ENCODE measurements around the gene PHC1. TPM values are rescaled to one million over a fixed set of nuclear protein-coding genes. Genes with fewer than 3 reads are reported as not detected.
"Not testable (repeated sequence)": the region's sequence is repeated elsewhere in the genome, so short reads cannot be mapped to it uniquely, and the experiment has no call there.

PHC1 gene
- total RNA-seq, 1 donor from 2014 or later, result 46.4 TPM

GRCh38 chr12:8913702-8914032 lies 642 bp upstream of the PHC1 start:
- no peaks in the 10 kb centered on the region for H3K9me3 ChIP-seq
- TF ChIP-seq POLR2AphosphoS5 (IDR thresholded peaks at IDR 0.05; ENCODE audit: insufficient read depth in 1 of 2, low read depth in 1 of 2), result no peak
- TF ChIP-seq, protein P1, sequence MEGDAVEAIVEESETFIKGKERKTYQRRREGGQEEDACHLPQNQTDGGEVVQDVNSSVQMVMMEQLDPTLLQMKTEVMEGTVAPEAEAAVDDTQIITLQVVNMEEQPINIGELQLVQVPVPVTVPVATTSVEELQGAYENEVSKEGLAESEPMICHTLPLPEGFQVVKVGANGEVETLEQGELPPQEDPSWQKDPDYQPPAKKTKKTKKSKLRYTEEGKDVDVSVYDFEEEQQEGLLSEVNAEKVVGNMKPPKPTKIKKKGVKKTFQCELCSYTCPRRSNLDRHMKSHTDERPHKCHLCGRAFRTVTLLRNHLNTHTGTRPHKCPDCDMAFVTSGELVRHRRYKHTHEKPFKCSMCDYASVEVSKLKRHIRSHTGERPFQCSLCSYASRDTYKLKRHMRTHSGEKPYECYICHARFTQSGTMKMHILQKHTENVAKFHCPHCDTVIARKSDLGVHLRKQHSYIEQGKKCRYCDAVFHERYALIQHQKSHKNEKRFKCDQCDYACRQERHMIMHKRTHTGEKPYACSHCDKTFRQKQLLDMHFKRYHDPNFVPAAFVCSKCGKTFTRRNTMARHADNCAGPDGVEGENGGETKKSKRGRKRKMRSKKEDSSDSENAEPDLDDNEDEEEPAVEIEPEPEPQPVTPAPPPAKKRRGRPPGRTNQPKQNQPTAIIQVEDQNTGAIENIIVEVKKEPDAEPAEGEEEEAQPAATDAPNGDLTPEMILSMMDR (IDR thresholded peaks at IDR 0.05), result no peak
- peaks cover 35% of the 10 kb centered on the region for H3K4me1 ChIP-seq
- H3K27ac ChIP-seq, result peak overlapping the region; percentile 92
- H3K27me3 ChIP-seq, result no peaks in the 10 kb centered on the region
- H3K36me3 ChIP-seq, result peaks cover 0 to 5% of the 10 kb centered on the region in 2 donors
- peak overlapping the region; percentile 78 to 86 for H3K4me3 ChIP-seq
- DNase-seq (ENCODE audit: extremely low spot score in 2 of 2), result no peak
- intact Hi-C loops (cut with DNase I), result no loop called here

DNA sequence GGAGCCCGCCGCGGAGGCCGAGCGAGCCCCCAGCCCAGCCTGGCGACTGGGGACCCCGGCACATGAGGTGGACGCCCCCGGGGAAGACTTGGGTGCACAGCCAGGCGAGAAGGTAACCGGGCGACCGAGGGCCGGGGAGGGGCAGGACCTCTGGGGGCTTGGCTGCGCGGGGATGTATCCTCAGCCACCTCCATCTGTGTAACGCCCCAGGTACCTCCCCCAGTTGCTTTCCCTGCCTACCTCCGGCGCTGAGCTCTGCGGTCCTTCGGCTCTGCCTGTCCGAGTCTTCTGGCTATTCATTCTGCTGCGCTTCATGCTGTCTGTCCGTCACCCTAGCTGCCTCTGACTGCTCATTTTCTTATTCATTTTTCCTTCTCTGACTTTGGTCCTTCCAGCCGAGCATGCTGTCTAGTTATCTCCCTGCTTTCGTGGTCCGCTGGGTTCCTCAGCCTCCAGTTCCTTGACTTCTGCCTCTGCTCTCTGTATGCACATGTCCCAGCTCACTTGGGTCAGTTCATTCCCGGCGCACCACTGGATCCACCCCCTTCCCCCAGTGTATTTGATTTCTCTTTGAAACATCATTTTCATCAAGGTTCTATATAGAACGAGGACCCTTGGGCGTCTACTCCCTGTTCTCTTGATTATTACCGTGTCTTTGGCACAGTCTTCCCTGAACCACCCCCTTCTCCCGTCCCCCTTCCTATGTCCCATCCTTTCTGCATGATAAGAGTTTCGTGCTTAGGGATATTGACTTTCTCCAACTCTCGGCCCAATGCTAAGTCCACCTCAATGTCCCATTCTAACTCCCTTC lies 612 bp downstream of the PHC1 start:
- Histone ChIP-seq H3K36me3 (peaks cover 0 to 13% of the 10 kb centered on the region in 2 donors), H3K4me3 (peak overlapping the region; percentile 78 to 86), H3K27me3 (no peaks in the 10 kb centered on the region), H3K27ac (peak overlapping the region; percentile 92), H3K4me1 (peaks cover 35% of the 10 kb centered on the region), H3K9me3 (no peaks in the 10 kb centered on the region)
- DNase-seq (ENCODE audit: extremely low spot score in 2 of 2), result peak in 1 of 2 donors; percentile 87
- intact Hi-C loops (cut with DNase I), result no loop called here
- TF ChIP-seq, protein P1 (IDR thresholded peaks at IDR 0.05), result no peak
- TF ChIP-seq POLR2A (IDR thresholded peaks at IDR 0.05) (no peak), POLR2AphosphoS5 (IDR thresholded peaks at IDR 0.05; ENCODE audit: insufficient read depth in 1 of 2, low read depth in 1 of 2) (peak in 1 of 2 donors; percentile 28)

GRCh38 chr12:8916154-8916553 lies 1.8 kb downstream of the PHC1 start:
- Histone ChIP-seq H3K27ac (no peak overlapping the region), H3K4me1 (peaks cover 35% of the 10 kb centered on the region), H3K4me3 (peak overlapping the region in 1 of 2 donors; percentile 22), H3K9me3 (no peaks in the 10 kb centered on the region), H3K36me3 (peaks cover 0 to 18% of the 10 kb centered on the region in 2 donors), H3K27me3 (no peaks in the 10 kb centered on the region)
- intact Hi-C loops (cut with DNase I), result no loop called here
- DNase-seq (ENCODE audit: extremely low spot score in 2 of 2), result no peak
- TF ChIP-seq POLR2AphosphoS5 (IDR thresholded peaks at IDR 0.05; ENCODE audit: insufficient read depth in 1 of 2, low read depth in 1 of 2) (no peak), POLR2A (IDR thresholded peaks at IDR 0.05) (no peak)
- TF ChIP-seq, protein P1 (IDR thresholded peaks at IDR 0.05), result no peak

- TF ChIP-seq POLR2AphosphoS5 (IDR thresholded peaks at IDR 0.05; ENCODE audit: insufficient read depth in 1 of 2, low read depth in 1 of 2), result no peak
- no peak for TF ChIP-seq POLR2A (IDR thresholded peaks at IDR 0.05)
- TF ChIP-seq, protein P1 (IDR thresholded peaks at IDR 0.05), result no peak
- Histone ChIP-seq H3K4me3 (no peak overlapping the region), H3K27me3 (no peaks in the 10 kb centered on the region), H3K36me3 (peaks cover 0 to 25% of the 10 kb centered on the region in 2 donors), H3K9me3 (no peaks in the 10 kb centered on the region), H3K27ac (no peak overlapping the region), H3K4me1 (peaks cover 35% of the 10 kb centered on the region)
- intact Hi-C loops (cut with DNase I), result no loop called here
- DNase-seq (ENCODE audit: extremely low spot score in 2 of 2), result no peak
Measured at GRCh38 chr12:8917031-8917430, 2.7 kb downstream of the PHC1 start.

DNA sequence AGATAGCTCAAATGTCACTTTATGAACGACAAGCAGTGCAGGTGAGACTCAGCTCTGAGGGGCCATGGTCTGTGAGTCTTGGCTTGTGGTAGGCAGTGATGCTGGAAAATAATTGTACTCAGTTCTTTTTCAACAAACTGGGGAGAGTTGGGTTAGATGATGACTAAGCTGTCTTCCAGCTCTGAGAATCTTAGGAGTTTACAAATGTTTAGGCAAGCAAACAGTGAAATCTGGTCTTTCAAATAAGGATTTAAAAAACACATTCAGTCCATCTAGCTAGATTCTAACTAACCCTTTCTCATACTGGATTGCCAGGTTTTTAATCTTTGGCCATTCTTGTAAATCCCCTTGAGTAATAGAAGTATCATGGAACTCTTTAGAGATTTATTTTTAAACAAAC lies 3.4 kb downstream of the PHC1 start:
- H3K36me3 ChIP-seq, result peaks cover 0 to 29% of the 10 kb centered on the region in 2 donors
- no peaks in the 10 kb centered on the region for H3K9me3 ChIP-seq
- intact Hi-C loops (cut with DNase I), result no loop called here
- H3K27ac ChIP-seq, result no peak overlapping the region
- DNase-seq (ENCODE audit: extremely low spot score in 2 of 2), result no peak
- peaks cover 32% of the 10 kb centered on the region for H3K4me1 ChIP-seq
- H3K27me3 ChIP-seq, result no peaks in the 10 kb centered on the region
- no peak for TF ChIP-seq POLR2AphosphoS5 (IDR thresholded peaks at IDR 0.05; ENCODE audit: insufficient read depth in 1 of 2, low read depth in 1 of 2)
- TF ChIP-seq POLR2A (IDR thresholded peaks at IDR 0.05), result no peak
- TF ChIP-seq, protein P1 (IDR thresholded peaks at IDR 0.05), result no peak
- H3K4me3 ChIP-seq, result no peak overlapping the region

DNA sequence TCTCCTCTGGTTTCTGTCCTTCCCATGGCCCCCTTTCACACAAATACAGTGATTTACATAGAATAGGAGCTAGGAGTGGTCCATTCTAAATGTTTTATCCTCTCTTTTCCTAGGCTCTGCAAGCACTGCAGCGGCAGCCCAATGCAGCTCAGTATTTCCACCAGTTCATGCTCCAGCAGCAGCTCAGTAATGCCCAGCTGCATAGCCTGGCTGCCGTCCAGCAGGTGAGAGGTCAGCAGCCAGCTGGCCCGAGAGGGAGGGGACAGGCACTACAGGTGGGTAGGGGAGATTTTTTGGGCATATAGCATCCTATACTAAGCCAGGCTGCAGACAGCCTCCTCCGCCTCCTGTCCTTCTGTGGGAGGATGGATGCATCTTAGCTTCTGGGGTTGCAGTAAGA lies 5.3 kb downstream of the PHC1 start:
- DNase-seq (ENCODE audit: extremely low spot score in 2 of 2); intact Hi-C loops (cut with DNase I): not testable (repeated sequence)
- H3K36me3 ChIP-seq, result peaks cover 0 to 36% of the 10 kb centered on the region in 2 donors

More for the DNA sequence above, 5.3 kb downstream of the PHC1 start:
- H3K4me1 ChIP-seq, result peaks cover 20% of the 10 kb centered on the region
- not testable (repeated sequence) for H3K27me3 ChIP-seq, H3K27ac ChIP-seq, H3K9me3 ChIP-seq, H3K4me3 ChIP-seq

All from vagina (tissue), 2 donors.